T-helper 9 cell (primary cell): ENCODE results near the gene CYP26A1.
"Not testable (repeated sequence)": the region's sequence is repeated elsewhere in the genome, so short reads cannot be mapped to it uniquely, and the experiment has no call there.

ENCODE experiments used
- DNase-seq: peaks from one replicate; pipeline ENCODE4 v3.0.0-alpha.2; 2020

Gene CYP26A1

GRCh38 chr10:93081834-93082233 is 8.1 kb downstream of the CYP26A1 start:
- DNase-seq: no peak

GRCh38 chr10:93083743-93084539 is 10.2 kb downstream of the CYP26A1 start:
- DNase-seq: no peak

- DNase-seq: no peak
Measured at GRCh38 chr10:93085272-93085859, 11.7 kb downstream of the CYP26A1 start.

- DNase-seq: no peak
Measured at GRCh38 chr10:93086289-93086688, 12.6 kb downstream of the CYP26A1 start.

- DNase-seq: no peak
Measured at GRCh38 chr10:93087846-93088245, 14.2 kb downstream of the CYP26A1 start.

- DNase-seq: no peak
Measured at GRCh38 chr10:93088466-93088865, 14.8 kb downstream of the CYP26A1 start.

GRCh38 chr10:93090619-93091018 is 16.9 kb downstream of the CYP26A1 start:
- no peak for DNase-seq

GRCh38 chr10:93091960-93092359 is 18.3 kb downstream of the CYP26A1 start:
- DNase-seq: no peak

GRCh38 chr10:93095225-93095624 is 21.5 kb downstream of the CYP26A1 start:
- no peak for DNase-seq

- no peak for DNase-seq
Measured at GRCh38 chr10:93096901-93097300, 23.2 kb downstream of the CYP26A1 start.

- no peak for DNase-seq
Measured at GRCh38 chr10:93097386-93097785, 23.7 kb downstream of the CYP26A1 start.

GRCh38 chr10:93098816-93099215 is 25.1 kb downstream of the CYP26A1 start:
- no peak for DNase-seq

- DNase-seq: no peak
Measured at GRCh38 chr10:93099670-93100069, 26.0 kb downstream of the CYP26A1 start.

- DNase-seq: not testable (repeated sequence)
Measured at GRCh38 chr10:93101148-93101547, 27.5 kb downstream of the CYP26A1 start.

- DNase-seq: no peak
Measured at GRCh38 chr10:93103953-93104352, 30.3 kb downstream of the CYP26A1 start.

GRCh38 chr10:93106631-93107072 is 33.0 kb downstream of the CYP26A1 start:
- no peak for DNase-seq

GRCh38 chr10:93110472-93111146 is 36.9 kb downstream of the CYP26A1 start:
- DNase-seq: no peak

GRCh38 chr10:93113042-93113441 is 39.3 kb downstream of the CYP26A1 start:
- DNase-seq: no peak

- peak; percentile 67 for DNase-seq
Measured at GRCh38 chr10:93115661-93116383, 42.1 kb downstream of the CYP26A1 start.

GRCh38 chr10:93121311-93121710 is 47.6 kb downstream of the CYP26A1 start:
- DNase-seq: no peak

- DNase-seq: no peak
Measured at GRCh38 chr10:93123766-93124165, 50.1 kb downstream of the CYP26A1 start.

GRCh38 chr10:93124580-93125318 is 51.1 kb downstream of the CYP26A1 start:
- DNase-seq: no peak
